ENCODE data around the gene C22orf31. TPM values are rescaled to one million over a fixed set of nuclear protein-coding genes. Genes with fewer than 3 reads are reported as not detected.

The C22orf31 gene
- total RNA-seq, 1 experiment from 2014 or later = not detected

- DNase-seq (ENCODE audit: extremely low read depth, low read depth) = no peak
Observed at GRCh38 chr22:29081517-29082236, 20.0 kb upstream of the C22orf31 start.

GRCh38 chr22:29080106-29080975, 18.7 kb upstream of the C22orf31 start:
- no peak for DNase-seq (ENCODE audit: extremely low read depth, low read depth)

GRCh38 chr22:29079218-29079901, 17.7 kb upstream of the C22orf31 start:
- DNase-seq (ENCODE audit: extremely low read depth, low read depth) = no peak

DNA sequence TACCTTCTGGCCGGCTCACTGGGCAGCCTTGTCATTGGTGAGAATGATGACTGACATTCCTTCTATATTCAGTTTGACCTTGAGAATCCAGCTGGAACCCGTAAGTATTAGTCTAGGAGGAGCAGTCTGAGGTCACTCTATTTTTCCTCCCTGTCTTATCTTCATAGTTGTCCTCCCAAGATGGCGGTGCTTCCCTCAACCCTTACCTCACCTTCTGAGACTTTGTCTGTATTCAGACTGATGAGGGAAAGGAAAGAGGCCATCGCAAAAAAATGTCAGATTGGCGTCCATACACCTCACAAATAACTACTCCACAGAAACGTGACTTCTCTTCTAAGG, 17.2 kb upstream of the C22orf31 start:
- no peak for DNase-seq (ENCODE audit: extremely low read depth, low read depth)

GRCh38 chr22:29078036-29078868, 16.6 kb upstream of the C22orf31 start:
- no peak for DNase-seq (ENCODE audit: extremely low read depth, low read depth)

GRCh38 chr22:29074276-29074772, 12.7 kb upstream of the C22orf31 start:
- DNase-seq (ENCODE audit: extremely low read depth, low read depth) = no peak

DNA sequence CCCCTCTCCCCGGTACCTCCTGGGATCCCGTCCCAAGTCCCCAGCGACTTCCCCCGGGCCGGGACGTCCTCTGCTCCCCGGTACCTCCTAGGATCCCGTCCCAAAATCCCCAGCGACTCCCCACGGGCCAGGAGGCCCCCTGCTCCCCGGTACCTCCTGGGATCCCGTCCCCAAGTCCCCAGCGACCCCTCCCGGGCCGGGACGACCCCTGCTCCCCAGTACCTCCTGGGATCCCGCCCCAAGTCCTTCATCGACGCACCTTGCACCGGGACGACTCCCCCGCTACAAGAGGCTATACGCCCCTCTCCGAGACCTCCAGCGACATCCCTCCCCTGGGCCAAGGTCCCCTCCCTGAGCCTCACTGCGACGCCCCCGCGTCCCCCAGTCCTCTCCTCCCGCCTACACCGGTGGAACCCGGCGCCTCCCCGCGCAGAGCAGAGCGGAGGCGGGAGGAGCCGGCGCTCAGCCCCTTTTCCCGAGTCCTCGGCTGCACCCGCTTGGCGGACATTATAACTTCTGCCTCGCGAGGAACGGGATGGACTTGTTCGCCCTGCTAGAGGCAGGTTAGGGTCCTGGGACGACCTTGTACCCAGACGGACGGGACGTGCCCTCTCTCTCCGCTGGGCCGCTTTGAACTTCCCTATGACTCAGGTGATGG, 12.1 kb upstream of the C22orf31 start:
- no peak for DNase-seq (ENCODE audit: extremely low read depth, low read depth)

- DNase-seq (ENCODE audit: extremely low read depth, low read depth) = no peak
Observed at GRCh38 chr22:29072979-29073617, 11.5 kb upstream of the C22orf31 start, which contains the start of gene KREMEN1. Gene KREMEN1 (plus strand): TSS chr22:29073035. CDS start chr22:29073131, 96 bp downstream.

DNA sequence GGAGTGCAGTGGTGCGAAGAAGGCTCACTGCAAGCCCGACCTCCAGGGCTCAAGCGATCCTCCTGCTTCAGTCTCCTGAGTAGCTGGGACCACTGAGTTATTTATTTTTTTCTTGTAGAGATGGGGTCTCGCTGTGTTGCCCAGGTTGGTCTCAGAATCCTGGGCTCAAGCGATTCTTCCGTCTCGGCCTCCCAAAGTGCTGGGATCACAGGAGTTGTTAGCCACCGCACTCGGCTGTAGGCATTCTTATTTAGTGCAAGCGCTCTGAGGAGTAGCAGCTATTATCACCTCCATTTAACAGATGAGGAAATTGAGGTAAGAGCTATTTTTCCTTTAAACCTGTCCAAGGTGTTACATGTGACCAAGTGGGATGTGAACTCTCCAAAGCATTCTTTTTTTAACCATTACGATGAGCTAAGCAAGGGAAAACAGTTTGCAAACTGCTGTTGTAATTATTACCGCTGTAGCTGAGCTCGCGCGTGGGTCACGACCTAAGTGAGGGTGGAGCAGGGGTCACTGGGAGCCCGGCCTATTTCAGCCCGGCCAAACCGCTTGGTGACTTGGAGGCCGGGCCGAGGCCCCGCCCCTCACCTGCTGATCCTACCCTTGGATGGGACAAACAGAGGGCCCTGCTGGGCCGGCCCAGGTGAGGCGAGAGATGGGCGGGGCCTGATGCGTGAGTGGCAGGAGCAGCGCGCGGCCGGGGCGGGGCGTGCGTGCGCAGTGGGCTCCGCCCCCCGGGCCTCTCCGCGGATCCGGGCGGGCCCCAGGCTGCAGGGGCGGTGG, 10.8 kb upstream of the C22orf31 start:
- peak; percentile 54 for DNase-seq (ENCODE audit: extremely low read depth, low read depth)

DNA sequence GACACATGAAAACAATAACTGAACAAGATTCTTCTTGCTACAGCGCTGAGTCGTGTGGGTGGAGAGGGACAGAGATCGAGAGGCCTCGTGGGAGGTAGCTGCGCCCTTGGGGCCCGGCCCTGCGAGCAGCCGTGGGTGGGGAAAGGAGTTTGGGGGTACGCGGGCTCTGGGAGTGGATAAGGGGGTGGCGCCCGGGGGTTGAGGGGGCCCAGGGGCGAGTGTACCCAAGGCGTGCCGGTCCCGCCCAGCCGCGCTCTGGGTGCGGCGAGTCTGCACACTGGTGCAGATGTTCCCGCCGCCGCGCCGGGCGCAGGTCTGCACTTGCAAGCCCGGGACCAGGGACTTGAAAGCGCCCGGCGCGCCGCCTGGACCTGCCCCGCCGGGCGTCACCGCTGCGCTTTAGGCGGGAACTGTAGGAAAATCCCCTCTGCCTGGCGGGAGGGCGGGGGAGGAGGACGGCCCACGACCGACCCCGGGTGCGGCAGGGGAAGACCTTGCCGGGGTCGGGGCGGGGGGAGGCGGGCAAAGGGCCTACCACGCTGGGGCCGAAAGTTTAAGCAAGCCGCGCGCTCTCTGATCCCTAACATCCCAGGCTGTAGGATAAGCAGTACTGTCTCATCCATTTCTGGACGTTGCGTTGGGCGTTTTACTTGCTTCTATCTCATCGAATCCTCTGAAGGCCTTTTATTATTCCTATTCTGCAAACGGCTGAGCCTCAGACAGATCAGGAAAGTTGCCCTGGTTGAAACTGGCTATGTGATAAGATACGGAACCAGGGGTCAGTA, 9.8 kb upstream of the C22orf31 start:
- DNase-seq (ENCODE audit: extremely low read depth, low read depth) = no peak

DNA sequence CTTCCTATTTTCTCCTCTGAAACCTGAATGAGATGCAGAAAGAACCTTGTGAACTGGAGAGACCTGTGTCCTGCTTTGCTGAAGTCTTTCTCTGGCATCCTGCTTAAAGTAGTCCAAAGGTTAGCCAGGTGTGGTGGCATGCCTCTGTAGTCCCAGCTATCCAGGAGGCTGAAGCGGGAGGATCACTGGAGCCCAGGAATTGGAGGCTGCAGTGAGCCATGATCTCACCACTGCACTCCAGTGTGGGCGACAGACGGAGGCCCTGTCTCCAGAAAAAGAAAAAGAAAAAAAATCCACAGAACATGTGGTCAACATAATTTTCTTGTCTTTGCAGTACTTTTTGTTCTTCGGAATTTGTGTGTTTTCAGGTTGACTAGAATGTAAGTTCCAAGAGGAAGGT, 8.9 kb upstream of the C22orf31 start:
- DNase-seq (ENCODE audit: extremely low read depth, low read depth) = no peak

- no peak for DNase-seq (ENCODE audit: extremely low read depth, low read depth)
Observed at GRCh38 chr22:29069463-29069862, 7.8 kb upstream of the C22orf31 start.

DNA sequence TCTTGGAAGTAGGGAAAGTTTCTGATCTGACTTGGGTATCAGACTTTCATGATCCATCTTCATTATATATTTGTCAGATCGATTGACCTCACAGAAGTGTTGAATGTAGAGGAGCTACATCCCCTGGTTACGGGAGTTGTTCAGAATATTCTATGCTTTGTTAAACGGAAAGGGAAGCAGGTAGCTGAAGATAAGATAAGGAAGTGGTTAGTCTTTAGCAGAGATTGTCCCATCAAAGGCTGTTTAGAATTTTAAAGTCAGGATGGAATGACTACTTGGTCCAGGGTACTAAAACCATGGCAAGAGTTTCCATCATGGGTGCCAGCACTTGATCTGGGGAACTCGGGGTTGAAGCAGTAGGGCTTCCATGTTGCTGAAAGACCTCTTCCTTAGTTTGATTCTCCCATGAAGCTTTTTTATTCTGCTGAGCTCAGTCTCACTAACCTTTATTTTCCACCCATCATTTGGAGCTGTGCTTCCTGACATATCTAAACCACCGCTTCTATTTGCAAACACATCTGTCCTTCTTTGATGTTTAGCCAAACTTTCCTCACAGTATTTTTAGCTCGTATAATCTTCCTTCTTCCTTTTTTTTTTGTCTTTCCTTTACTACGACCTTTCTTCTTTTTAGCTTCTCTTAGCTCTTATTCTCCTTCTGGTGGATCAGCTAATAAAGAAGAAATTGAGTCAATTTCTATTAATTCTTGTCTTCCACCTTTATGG, 4.0 kb upstream of the C22orf31 start:
- no peak for DNase-seq (ENCODE audit: extremely low read depth, low read depth)

- DNase-seq (ENCODE audit: extremely low read depth, low read depth) = no peak
Observed at GRCh38 chr22:29062286-29062821, 723 bp upstream of the C22orf31 start.

DNA sequence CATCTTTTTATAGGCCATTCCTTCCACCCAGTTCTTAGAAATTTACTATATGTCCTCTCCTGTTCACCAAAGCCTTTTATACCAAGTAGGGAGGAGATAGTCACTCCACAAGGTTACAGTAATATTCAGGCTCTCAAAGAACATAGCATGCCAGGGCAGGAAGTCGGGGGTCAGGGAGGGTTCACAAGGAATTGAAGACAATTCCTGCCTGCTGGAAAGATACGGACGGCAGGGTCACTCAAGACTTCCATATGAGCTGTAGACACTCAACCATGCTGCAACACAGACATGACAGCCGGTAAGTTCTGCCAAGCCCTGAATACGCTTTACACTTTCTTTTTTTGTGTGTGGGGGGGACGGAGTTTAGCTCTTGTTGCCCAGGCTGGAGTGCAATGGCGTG, 700 bp downstream of the C22orf31 start:
- DNase-seq (ENCODE audit: extremely low read depth, low read depth) = no peak

GRCh38 chr22:29060251-29060869, 1.3 kb downstream of the C22orf31 start:
- no peak for DNase-seq (ENCODE audit: extremely low read depth, low read depth)
